GM19372 (cell line): Measurements from ENCODE around the gene NKX6-1.

ENCODE experiments used
- ATAC-seq: cut with Tn5 transposase; IDR thresholded peaks from one replicate; pipeline ENCODE4 v1.9.1; 2021; ENCODE audit warnings: mild to moderate bottlenecking, low read depth, moderate library complexity; ENCODE audit not compliant: unreplicated experiment

Gene NKX6-1

DNA sequence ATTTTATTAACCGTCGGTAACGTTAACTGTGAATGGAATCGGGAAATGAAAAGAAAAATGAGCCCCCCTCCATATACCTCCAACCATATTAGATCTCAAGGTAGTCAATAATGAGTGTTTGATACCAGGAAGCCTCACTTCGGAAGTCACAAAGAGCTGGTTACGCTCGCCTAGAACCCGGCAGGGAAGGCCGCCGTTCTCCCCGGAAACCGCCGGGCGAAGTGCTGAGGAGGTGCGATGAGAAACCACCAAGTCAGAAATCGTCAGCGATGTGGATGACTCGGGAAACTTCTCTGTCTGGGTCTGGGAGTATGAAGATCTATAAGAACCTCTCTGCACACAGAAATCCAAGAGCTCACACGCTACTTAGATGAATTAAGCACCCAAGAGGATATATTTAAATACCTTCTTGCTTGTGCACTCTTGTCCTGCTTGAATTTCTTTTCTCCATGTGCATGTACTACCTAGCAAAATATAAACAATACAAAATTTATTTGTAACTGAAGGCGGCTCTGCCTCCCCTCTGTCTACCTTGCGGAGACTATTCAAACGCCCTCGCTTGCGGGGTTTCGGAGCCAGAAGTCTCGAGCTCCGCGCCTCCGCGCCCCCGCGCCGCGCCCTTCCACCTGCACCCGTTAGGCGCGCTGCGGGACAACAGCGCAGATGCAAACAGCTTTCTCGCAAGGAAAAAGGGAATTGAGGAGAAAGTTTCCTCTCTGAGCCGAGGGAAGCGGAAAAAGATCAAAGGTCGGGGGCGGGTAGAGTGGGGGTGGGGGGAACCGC lies 17.8 kb downstream of the NKX6-1 start:
- no peak for ATAC-seq

- no peak for ATAC-seq
These were observed 19.0 kb downstream of the NKX6-1 start for GRCh38 chr4:84480082-84480481.

GRCh38 chr4:84479663-84480062 lies 19.4 kb downstream of the NKX6-1 start:
- no peak for ATAC-seq

DNA sequence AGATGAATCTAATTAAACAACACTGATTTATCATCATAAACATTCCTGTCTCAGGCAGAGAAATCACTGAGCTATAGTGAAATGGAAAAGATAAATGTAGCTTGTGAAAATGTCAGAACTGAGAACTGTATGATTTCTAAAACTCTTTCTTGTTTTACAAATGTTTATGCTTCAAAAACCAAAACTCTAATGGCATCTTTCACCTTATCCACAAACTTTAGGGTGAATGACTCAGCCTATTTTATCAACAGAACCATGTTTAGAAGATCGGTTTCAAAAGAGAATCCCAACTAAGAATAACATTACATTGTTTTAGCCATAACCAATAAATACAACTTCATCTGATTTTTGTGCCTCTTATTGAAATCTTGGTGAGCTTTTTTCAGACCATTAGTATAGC lies 21.4 kb downstream of the NKX6-1 start:
- no peak for ATAC-seq

- ATAC-seq = no peak
These were observed 25.0 kb downstream of the NKX6-1 start for GRCh38 chr4:84474107-84474506.

DNA sequence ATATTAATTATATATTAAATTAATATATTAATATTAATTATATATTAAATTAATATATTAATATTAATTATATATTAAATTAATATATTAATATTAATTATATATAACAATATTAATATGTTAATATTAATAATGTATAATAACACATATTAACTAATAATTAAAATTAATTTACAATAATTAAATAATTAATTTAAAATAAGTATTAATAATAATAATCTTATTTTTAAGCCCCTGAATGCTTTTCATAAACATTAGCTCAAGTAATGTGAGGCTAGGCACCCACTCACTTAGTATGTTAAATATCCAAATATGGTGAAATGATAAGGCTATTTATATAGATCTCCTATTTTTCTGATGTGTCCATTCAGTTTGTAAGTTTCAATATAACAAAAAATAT lies 26.9 kb downstream of the NKX6-1 start:
- no peak for ATAC-seq

- ATAC-seq = no peak
These were observed 28.8 kb downstream of the NKX6-1 start for GRCh38 chr4:84470204-84470785.

GRCh38 chr4:84467601-84468000 lies 31.5 kb downstream of the NKX6-1 start:
- no peak for ATAC-seq

DNA sequence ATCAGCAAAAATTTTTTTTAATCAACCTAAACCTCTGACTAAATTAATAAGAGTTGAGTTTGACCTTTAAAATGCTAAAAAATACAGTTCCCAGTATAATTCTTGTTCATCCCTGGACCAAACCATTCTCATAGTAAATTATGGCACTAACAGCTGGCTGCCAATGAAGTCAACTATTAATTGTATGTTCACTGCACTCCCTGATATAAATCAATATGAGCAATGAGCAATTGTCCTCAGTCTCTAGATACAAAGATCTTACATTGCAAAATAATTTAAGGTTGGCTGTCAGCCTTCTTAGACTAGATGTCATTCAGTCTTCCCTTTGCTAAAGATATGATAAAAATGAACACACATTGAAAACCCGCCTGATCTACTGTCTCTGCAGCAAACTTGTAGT lies 39.3 kb downstream of the NKX6-1 start:
- no peak for ATAC-seq

DNA sequence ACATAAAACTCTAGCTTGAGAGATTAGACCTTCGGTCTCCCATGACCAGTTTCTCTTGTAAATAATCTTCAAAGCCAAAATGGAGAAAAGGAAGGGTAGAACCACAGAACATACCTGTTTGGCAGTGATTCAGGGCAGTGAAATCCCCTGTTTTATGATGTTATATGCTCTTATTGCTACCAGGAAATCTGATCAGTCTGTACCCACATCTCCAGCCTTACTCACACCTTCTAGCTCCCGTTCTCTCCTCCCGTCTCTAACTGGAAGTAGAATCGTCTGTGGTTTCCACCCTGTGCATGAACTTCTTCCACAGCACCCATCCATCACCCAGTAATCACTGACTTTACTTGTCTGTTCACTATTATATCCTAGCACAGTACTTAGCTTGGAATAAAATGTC lies 42.9 kb downstream of the NKX6-1 start:
- no peak for ATAC-seq

DNA sequence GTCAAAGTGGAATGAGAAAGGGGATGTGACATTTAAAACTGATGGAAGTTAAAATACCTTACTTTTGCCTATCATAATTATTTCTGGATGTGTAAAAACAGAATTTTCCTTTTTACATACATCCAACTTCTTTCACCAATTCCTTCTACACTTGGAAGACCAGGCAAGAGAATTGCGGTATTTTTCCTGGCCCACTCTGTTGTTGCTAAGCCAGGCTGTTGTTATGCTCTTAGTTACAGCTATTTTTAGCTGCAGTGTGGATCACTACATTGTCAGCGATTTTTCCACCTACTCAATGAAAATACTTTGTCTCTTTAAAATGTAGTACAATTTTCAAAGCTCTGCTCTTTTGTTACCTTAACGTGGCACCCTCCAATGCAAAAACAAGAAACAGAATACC lies 43.4 kb downstream of the NKX6-1 start:
- ATAC-seq = no peak

- ATAC-seq = no peak
These were observed 47.5 kb downstream of the NKX6-1 start for GRCh38 chr4:84451546-84451945.

DNA sequence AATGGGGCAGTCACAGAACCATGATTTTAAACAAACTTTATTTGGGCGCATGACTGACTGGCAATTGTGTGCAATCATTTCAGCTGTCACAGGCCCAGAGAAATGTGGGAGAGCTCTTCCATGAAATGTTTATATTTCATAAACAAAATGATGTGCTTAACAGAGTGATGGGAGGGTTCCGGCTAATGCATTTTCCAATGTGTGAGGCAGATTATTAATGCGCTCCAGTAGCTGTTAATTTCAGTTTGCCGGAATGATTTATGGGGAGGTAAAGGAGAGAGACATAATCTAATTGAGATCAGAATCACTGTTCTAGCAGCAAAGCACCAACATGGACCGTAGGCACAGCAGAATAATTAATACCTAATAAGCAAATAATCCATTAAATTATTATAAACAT lies 55.6 kb downstream of the NKX6-1 start:
- ATAC-seq = no peak

DNA sequence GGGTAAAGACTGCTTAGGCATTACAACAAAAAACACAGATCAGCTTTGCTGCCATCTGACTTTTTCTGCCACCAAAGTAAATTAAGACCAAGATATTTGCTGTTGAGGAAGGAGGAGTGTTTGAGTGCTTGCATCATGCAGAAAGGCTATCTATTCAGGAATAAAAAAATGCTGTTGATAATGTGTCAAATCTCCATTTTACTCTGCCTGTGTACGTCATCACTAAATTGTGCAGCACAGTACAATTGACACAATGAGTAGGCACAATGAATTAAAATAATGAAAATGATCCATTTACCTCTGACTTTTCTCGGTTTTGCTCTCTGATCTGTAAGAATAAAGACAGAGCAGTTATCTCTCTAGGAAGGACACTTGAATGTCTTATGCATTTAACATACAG lies 56.3 kb downstream of the NKX6-1 start:
- ATAC-seq = no peak
